GM18870 (cell line): ENCODE data around the gene PPP2R2D.
A peak's percentile ranks its signal among the peaks of the same experiment; 100 is the strongest.
"Not testable (repeated sequence)": the region's sequence is repeated elsewhere in the genome, so short reads cannot be mapped to it uniquely, and the experiment has no call there.

Experiments used
- ATAC-seq: cut with Tn5 transposase; IDR thresholded peaks from one replicate; pipeline ENCODE4 v1.9.1; 2021; ENCODE audit warnings: moderate library complexity; ENCODE audit not compliant: unreplicated experiment

The PPP2R2D gene

GRCh38 chr10:131973160-131973951 lies 72.5 kb downstream of the PPP2R2D start:
- no peak for ATAC-seq

DNA sequence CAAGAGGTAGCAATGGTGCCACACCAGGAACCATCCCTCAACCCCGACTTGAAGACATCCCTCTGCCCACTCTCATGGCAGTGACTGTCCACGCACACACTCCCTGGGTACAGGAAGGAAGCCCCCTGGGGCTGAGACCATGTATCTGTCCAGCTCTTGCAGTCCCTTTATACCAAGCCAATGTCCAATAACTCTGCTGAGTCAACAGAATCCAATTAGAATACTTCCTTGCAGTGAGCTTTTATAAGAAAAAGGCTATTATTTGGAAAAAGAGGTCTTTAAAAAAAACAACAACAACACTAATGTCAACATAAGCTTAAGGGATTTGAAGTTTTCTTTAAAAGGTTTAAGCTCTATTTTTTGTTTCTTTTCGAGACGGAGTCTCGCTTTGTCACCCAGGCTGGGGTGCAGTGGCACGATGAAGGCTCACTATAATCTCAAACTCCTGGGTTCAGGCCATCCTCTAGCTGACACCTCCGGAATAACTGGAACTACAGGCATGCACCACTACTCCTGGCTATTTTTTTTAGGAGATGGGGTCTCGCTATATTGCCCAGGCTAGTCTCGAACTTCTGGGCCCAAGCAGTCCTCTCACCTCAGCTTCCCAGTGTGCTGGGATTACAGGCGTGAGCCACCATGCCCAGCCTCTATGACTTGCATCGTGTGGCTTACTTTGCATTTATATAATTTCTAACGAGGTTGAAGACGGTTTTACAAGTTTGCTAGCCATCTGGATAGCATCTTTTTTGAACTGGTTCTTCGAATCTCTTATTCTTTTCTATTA lies 73.4 kb downstream of the PPP2R2D start:
- ATAC-seq, result no peak

DNA sequence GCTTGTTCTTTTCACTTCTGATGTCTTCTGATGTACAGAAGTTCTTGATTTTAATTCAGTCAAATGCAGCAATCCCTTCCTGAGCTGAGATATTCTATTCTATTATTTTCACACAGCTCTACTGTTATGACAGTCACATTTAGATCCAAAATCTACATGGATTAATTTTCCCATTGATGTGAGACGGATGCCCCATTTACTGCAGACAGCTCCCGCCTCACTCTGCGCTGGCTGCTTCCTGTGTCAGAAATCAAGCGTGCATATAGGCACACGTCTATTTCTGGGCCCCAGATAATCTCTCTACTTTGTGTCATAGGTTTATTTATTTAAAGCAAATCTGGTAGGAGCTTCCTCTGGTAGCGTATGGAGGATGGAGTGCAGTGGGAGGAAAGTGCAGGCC lies 74.2 kb downstream of the PPP2R2D start:
- no peak for ATAC-seq

DNA sequence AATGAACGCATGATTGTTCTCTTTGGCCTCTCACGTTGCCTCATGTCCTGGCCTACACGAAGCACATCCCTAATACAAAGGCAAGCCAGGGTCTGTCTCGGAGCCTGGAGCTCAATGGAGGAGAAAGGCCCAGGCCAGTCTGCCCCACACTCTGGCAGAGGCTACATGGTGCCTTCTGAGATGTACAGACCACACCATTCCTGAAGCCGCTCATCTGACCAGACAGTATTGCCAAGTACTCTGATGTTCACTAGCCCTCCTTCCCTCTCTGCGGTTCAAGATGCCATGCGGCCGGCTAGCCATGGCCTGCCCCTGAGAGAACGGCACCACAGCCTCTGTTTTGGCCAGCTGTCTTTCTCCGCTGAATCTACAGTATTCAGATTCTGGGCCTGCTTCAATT lies 75.0 kb downstream of the PPP2R2D start:
- ATAC-seq, result no peak

GRCh38 chr10:131977323-131978096 lies 76.7 kb downstream of the PPP2R2D start:
- no peak for ATAC-seq

- no peak for ATAC-seq
Measured at GRCh38 chr10:131978366-131978765, 77.6 kb downstream of the PPP2R2D start.

- no peak for ATAC-seq
Measured at GRCh38 chr10:131978851-131979250, 78.0 kb downstream of the PPP2R2D start.

GRCh38 chr10:131979336-131979735 lies 78.5 kb downstream of the PPP2R2D start:
- ATAC-seq, result no peak

GRCh38 chr10:131979821-131980270 lies 79.0 kb downstream of the PPP2R2D start:
- ATAC-seq, result no peak

DNA sequence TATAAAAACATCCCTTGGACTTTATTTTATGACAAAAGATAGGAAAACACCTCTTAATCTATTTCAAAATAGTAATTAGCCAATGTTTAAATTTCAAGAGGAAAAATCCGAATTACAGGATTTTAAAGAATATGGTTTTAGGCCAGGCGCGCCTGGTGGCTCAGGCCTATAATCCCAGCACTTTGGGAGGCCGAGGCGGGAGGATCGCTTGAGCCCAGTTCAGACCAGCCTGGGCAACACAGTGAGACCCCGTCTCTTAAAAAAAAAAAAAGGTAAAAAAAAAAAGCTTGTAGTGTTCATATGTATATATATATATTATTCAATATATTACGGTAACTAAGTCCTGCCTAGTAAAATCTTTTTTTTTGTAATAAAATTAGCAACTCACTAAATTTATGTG lies 79.5 kb downstream of the PPP2R2D start:
- ATAC-seq, result no peak

GRCh38 chr10:131980761-131981428 lies 80.1 kb downstream of the PPP2R2D start:
- no peak for ATAC-seq

GRCh38 chr10:131981429-131982184 lies 80.8 kb downstream of the PPP2R2D start, which contains the start of gene BNIP3:
Gene BNIP3, minus strand, starts transcription at chr10:131981923. Its CDS starts 117 bp downstream, at chr10:131981806.
- peak; percentile 56 for ATAC-seq

DNA sequence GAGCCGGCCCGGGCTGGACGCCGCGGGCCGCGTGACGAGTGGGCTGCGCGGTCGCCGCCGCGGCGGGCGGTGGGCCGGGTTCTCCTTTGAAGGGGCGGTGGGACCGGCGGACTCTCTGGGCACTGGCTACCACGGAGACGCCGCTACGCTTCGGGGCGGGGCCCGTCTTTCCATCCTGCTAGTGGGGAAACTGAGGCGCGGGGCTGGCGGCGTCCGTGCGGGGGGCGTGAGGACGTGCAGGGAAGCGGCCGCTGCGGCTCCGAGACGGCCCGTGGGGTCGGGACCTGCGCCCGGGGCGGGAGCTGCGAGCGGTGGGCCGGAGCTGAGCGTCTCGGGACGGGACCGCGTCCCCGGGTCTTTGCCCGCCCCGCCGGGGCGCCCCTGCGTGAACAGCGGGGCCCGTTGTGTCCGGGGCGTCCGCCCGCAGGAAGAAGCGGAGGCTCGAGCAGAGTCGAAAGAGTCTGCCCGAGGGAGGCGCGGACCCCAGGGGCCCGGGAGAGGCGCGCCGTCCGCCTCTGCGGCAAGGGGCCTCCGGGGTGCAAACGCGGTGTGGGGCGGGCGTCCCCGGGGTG lies 81.5 kb downstream of the PPP2R2D start:
- ATAC-seq, result no peak

GRCh38 chr10:131982796-131983195 lies 82.0 kb downstream of the PPP2R2D start:
- ATAC-seq, result no peak

DNA sequence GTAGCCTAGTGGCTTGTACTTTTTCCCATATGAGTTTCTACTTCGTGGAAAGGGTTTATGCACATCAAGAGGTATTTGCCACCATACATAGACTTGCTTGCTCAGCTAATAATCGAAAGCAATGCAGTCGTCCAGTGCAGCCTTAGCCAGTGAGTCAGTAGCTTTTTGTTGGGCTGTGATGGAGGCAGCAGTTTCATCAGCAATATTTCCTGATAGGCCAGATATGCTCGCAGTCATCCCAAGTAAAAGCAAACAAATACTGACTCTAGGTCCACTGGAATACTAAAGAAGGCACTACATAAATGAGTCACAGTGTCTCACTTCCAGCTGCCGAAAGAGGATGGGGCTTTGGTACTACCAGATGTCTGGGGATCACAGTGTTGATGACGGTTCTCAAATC lies 83.0 kb downstream of the PPP2R2D start:
- no peak for ATAC-seq

GRCh38 chr10:131986851-131987250 lies 86.0 kb downstream of the PPP2R2D start:
- not testable (repeated sequence) for ATAC-seq

DNA sequence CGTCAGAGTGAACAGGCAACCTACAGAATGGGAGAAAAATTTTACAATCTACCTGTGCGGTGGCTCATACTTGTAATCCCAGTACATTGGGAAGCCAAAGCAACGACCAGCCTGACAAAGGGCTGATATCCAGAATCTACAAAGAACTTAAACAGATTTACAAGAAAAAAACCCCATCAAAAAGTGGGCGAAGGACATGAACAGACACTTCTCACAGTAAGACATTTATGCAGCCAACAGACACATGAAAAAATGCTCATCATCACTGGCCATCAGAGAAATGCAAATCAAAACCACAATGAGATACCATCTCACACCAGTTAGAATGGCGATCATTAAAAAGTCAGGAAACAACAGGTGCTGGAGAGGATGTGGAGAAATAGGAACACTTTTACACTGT lies 86.5 kb downstream of the PPP2R2D start:
- not testable (repeated sequence) for ATAC-seq

DNA sequence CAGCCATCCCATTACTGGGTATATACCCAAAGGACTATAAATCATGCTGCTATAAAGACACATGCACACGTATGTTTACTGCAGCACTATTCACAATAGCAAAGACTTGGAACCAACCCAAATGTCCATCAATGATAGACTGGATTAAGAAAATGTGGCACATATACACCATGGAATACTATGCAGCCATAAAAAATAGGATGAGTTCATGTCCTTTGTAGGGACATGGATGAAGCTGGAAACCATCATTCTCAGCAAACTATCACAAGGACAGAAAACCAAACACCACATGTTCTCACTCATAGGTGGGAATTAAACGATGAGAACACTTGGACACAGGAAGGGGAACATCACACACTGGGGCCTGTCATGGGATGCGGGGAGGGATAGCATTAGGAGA lies 87.0 kb downstream of the PPP2R2D start:
- ATAC-seq, result not testable (repeated sequence)

GRCh38 chr10:131991726-131992125 lies 90.9 kb downstream of the PPP2R2D start:
- no peak for ATAC-seq

DNA sequence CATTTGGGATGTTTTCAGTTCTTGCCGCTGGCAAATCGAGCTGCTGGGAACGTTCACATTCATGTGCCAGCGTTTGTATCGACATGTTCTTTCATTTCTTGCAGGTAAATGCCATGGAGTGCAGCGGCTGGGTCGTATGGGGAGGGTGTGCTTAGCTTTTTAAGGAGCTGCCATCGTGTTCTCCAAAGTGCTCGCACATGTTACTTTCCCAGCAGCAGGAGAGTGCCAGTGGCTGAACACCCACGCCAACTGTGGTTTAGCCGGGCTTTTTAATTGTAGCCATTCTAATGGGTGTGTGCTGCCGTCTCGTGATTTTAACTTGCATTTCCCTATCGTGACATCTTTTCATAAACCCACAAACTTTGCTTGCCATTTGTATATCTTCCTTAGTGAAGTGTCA lies 92.5 kb downstream of the PPP2R2D start:
- no peak for ATAC-seq
